NB4 (cell line): ENCODE results near the gene PDSS1.

Experiments
- CTCF ChIP-seq: IDR thresholded peaks from one replicate; pipeline ENCODE4 v1.5.1; 2012; ENCODE audit warnings: low read depth, low read length
- MYC ChIP-seq: IDR thresholded peaks from 2 replicates; pipeline ENCODE4 v1.6.1; 2011; ENCODE audit warnings: low read depth, low read length
- POLR2A ChIP-seq: IDR thresholded peaks from 2 replicates; pipeline ENCODE4 v1.6.1; 2011; ENCODE audit warnings: mild to moderate bottlenecking; ENCODE audit not compliant: insufficient read length; ENCODE audit errors: extremely low read depth
- TF ChIP-seq, protein P1 (sequence below): IDR thresholded peaks from 2 replicates; pipeline ENCODE4 v1.6.1; 2011; ENCODE audit warnings: low read depth, low read length

GRCh38 chr10:26682931-26683330 is 14.6 kb upstream of the PDSS1 start:
- no peak for TF ChIP-seq CTCF
- no peak for TF ChIP-seq MYC
- no peak for TF ChIP-seq POLR2A
- TF ChIP-seq, protein P1, sequence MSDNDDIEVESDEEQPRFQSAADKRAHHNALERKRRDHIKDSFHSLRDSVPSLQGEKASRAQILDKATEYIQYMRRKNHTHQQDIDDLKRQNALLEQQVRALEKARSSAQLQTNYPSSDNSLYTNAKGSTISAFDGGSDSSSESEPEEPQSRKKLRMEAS, result no peak
